Measurements from ENCODE around the gene ZNF407.

- TF ChIP-seq CTCF (IDR thresholded peaks at IDR 0.05) (no peak), POLR2A (IDR thresholded peaks at IDR 0.05) (no peak)
Measured at GRCh38 chr18:74616494-74616893, 18.8 kb downstream of the ZNF407 start.

All from heart left ventricle (tissue), 13 donors.